Hematopoietic multipotent progenitor cell treated with erythropoietin and hydrocortisone succinate and interleukin-3 and kit ligand, for 17 days (in vitro differentiated cells): ENCODE results near the gene NCOA5.
"Not testable (repeated sequence)": the region's sequence is repeated elsewhere in the genome, so short reads cannot be mapped to it uniquely, and the experiment has no call there.

Source experiments
- DNase-seq: peaks from one replicate; pipeline ENCODE4 v3.0.0-alpha.2; 2015; ENCODE audit warnings: low spot score

NCOA5 gene

DNA sequence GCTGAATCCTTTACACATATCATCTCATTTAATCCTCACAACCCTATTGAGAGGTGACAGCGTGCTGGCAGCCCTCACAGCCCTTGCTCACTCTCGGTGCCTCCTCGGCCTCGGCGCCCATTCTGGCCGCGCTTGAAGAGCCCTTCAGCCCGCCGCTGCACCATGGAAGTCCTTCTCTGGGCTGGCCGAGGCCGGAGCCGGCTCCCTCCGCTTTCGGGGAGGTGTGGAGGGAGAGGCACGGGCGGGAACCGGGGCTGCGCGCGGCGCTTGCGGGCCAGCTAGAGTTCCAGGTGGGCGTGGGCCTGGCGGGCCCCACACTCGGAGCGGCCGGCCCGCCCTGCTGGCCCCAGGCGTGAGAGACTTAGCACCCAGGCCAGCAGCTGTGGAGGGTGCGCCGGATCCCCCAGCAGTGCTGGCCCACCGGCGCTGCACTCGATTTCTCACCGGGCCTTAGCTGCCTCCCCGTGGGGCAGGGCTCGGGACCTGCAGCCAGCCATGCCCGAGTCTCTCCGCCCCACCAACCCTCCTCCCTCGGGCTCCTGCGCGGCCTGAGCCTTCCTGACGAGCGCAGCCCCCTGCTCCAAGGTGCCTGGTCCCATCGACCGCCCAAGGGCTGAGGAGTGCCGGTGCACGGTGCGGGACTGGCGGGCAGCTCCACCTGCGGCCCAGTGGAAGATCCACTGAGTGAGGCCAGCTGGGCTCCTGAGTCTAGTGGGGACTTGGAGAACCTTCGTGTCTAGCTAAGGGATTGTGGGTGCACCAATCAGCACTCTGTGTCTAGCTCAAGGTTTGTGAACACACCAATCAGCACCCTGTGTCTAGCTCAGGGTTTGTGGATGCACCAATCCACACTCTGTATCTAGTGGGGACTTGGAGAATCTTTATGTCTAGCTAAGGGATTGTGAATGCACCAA lies 2.1 kb upstream of the NCOA5 start:
- DNase-seq, result not testable (repeated sequence)

DNA sequence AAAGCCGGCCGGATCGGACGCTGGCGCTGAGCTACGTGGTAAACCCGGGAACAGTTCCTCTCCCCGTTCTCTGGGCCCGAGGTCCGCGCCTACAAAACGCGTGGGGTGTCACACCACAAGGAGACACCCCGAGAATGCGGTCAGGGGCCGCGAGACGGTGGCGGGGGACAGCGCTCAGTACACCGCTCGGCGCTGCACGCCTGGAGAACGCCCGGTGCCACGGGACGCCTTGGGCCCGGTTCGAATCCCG lies 670 bp downstream of the NCOA5 start:
- DNase-seq, result no peak

DNA sequence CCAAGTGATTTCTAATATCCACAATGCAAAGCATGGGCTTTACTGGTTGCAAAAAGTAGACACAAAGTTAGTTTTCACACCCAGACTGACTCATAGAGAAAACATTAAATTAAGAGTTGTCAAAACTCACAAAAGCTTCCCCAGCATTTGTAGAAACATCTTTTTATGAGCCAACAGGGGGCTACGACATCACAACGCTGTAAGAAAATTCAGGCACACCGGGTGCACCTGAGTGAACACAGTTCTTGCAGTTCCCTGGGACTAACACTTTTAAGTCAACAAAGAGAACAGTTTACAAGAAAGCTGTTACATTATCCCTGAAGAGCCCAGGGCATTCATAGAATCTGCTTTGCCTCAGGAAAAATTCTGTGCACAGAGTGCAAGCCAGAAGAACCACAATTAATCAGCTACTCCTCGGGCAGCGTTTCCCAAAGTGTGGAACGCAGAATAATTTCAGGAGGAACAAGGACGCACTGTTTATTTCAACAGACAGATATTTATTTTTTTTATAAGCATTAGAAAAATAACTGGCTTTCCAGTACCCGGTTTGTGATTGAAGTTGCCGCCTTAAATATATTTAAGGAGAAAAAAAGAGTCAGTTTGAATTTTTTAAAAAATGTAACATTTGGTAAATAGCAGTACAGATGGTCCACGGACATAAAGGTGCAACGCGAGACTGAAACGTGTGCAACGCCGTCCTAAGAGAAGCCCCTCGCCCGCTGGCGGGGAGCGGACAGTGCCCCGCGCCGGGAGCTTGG lies 1.2 kb downstream of the NCOA5 start:
- no peak for DNase-seq

DNA sequence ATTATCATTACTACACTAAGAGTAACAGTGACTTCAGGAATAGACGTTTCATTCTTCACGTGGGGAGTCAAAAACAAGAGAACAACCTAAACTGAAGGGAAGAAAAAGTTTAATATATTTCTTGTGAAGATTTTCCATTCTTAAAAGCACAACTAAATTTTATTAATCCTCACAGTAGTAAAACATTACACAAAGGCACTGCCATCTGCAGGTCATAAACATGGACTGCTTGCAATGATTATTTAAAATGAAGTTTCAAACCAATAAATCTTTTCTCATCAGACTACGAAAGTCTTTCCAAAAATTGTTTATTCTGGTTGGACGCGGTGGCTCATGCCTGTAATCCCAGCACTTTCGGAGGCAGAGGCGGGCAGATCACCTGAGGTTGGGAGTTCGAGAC lies 2.6 kb downstream of the NCOA5 start:
- DNase-seq, result no peak

DNA sequence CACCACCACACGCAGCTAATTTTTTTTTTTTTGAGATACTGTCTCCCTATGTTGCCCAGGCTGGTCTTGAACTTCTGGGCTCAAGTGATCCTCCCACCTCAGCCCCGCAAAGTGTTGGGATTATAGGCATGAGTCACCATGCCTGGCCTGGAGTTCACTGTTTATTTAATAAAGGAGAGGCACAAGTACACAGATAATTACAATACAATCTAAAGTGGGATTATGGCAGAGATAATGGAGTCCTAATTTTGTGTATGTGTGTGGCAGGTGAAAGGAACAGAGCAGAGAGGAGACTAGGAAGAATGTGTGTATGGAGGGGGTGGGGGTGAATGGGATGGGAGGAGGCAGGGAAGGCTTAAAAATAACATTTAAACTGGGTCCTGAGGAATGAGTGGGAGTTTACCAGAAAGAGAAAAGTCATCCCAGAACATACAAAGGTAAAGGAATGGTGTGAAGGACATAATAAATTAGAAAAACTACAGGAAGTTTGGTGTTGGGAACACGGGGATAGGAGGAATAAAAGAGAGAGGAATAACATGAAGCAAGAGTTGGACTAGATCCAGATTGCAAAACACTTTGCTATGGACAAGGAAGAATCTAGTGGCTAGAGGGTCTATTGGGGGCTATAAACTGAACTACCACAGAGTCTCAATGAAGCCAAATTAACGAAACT lies 4.4 kb downstream of the NCOA5 start:
- DNase-seq, result no peak

DNA sequence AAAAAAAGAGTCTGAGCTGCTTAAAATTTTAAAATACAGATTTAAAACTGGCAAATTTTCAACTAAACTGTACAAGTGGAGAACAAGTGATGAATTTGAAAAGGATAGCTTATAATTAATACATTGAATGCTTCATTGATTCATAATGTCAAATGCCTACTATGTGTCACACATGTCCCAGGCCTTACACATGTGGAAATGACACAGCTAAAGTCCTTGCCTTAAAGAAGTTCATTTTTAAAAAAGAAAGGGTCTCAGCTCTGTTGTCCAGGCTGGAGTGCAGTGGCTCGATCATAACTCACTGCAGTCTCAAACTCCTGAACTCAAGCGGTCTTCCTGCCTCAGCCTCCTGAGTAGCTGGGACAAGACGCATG lies 5.0 kb downstream of the NCOA5 start:
- DNase-seq, result no peak

DNA sequence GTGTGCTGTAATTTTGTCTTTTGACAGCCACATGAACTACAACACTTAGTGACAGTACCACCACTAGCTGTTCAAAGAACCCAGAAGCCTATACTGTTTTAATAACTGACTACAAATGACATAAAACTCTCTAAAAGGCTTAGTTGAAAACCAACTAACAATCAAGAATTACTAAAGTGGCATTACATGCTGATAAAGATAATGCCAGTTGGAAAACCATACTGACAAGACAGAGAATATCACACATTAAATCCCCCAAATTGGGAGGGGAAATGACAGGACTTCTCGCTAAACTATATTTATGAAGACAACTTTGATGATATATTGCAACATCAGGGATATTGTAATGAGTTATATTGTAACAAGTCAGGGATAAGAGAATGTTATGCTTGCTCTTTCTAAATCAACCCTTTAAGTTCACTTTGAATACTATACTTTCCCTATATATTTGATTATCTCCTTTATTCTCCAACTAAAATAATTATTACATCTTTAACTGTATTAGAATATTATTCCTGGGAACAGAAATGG lies 6.2 kb downstream of the NCOA5 start:
- DNase-seq, result no peak

DNA sequence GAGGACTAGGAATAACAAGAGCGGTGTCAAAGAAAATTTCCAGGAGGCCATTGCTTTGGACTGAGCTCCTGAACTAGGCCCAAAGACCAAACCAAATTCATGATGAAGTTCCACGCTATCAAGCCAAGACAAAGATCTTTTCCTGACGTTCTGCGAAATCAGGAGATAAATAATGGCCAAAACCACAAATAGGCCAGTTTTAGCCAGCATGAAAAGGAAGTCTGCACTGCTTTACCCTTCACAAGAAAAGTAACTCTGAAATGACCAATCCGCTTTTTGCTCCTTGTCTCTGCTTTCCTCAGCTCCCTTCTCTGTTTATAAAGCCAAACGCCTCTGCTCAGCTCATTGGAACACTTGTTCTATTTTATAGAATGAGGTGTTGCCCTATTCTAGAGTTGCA lies 6.7 kb downstream of the NCOA5 start:
- DNase-seq, result no peak

DNA sequence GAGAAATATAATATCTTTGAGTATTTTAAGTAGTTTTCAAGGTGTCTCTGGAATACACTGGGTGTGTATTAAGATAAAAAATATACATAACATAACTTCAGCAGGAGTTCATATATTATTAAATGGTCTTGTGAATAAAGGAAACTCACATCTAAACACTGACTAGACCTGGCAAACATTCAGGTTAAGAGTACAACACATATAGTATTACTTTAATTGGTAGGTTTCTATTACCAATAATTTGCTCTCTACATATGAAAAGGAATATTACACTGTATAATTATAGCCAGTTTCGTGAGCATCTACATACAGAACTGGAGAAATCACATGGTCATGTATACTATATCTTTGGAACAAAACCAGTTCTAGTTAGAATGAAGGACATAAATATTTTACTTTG lies 8.7 kb downstream of the NCOA5 start:
- no peak for DNase-seq

DNA sequence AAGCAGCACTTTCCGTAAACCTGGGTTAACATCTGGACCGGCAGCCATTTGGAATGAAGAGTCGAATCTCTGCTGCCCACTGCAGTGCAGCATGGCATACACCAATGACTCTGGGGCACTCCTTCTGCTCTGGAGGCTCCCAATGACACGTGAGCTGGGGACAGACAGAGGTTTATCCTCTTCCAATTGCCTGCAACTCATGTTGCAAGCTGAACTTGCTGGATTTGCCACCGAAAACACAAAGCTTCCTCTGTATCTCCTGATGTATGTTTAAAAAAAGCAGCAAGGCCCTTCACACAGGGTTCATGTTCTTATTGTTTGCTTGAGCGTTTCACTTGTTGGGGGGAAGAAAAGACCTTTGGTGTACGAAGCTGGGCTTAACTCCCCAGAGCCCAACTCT lies 10.8 kb downstream of the NCOA5 start:
- no peak for DNase-seq

DNA sequence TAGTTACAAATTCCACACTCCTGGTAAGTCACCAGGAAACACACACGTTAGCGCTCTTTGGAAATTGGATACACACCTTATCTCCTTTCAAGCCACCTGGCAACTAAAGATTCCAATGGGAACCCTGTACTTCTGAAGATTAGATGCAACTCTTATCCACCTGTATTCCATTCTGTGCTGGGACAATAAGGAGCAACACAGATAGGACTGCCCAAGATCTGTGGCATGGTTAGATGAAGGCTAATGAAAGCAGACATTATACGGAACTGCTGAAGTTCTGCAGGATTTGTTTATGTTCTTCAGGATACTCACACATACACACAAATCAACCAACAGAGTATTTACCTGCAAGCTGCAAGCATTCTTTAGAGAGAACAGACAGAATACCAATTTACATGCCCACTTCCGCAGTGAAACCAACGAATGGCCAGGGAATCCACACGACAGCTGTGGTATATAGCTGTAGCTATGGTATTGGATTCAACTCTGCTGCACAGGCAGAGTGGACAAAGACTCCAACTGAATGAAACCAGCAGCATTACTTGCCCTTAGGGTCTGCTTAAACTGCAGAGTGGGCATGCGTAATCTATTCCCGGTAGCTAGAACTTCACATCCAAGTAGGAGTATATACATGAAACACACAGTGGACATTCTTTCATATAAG lies 12.0 kb downstream of the NCOA5 start:
- no peak for DNase-seq

DNA sequence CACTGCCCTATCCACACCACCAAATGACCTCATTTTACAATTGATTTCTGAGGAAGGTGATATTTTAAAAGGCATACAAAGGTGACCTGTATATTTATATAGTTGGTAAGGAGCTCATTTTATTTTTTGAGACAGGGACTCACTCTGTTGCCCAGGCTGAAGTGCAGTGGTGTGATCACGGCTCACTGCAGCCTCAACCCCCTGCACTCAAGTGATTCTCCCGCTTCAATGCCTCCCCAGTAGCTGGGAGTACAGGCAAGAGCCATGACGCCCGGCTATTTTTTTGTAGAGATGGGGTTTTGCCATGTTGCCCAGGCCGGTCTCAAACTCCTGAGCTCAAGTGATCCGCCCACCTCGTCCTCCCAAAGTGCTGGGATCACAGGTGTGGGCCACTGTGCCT lies 13.0 kb downstream of the NCOA5 start:
- DNase-seq, result no peak

DNA sequence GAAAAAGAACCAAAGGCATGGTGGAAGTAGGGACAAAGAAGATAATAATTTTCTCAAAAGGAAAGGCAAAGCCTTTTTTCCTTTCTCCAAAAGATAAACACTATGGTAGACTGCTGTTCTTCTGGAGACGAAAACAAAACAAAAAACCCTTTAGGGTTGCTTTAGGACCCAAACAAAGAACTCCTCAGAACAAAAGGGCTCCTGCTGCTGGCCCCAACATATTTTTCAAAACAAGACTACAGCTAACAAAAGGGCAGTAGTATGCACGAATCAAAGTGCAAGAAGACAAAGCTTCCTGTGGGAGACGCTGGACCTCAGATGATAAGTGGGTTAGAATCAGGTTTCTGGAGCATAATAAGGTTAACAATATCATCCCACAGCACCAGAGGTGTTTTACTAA lies 15.8 kb downstream of the NCOA5 start:
- no peak for DNase-seq

DNA sequence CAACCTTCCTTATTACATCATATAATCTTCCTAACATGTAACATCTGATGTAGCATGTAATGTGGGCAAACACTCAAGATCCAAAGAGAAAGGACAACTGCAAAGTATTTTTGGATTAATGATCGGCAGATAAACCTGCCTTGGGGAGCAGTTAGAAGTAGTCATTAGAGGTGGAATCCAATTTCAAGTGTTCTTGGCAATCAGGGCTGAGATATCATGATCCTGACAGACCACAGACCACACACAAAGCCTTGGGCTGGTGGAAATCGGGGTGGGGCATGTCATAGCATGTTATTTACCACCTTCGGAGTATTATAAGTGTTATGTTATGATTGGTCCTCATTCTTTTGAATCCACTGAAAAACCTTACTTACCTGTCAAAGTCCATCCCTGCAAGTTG lies 16.3 kb downstream of the NCOA5 start:
- no peak for DNase-seq

DNA sequence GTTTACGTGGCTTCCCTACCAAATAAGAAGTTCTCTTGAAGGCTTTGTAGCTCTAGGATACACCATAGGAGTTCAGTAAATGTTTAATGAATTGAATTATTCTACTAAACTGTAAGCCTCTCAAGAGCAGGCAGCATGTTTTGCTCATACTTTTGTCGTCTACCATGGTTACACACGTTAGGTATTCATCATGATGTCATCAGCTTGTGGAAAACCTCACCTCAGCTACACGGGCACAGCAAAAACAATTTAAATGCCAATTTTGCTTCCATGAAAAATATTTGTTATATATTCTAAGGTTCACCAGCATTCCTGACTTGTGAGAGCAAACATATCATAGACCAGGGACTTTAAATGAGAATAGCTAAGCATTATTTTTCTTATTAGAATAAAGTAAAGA lies 16.7 kb downstream of the NCOA5 start:
- no peak for DNase-seq

DNA sequence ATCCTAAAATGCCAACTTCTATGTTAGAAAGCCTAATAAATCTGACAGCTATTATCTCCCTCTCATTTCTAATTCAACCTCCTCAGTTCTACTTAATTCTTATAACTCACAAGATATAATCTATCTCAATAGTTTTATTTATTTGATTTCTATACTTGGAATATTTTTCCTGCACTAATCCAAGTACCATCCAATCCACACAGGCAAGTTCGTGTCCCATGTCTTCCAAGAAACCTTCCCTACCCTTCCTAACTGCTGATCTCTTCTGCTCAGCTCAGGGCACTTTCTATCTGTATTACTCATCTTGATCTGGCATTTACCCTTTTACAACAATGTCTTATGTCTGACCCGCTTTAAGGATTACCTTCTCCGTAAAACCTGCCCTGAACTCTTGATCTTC lies 18.2 kb downstream of the NCOA5 start:
- DNase-seq, result no peak

DNA sequence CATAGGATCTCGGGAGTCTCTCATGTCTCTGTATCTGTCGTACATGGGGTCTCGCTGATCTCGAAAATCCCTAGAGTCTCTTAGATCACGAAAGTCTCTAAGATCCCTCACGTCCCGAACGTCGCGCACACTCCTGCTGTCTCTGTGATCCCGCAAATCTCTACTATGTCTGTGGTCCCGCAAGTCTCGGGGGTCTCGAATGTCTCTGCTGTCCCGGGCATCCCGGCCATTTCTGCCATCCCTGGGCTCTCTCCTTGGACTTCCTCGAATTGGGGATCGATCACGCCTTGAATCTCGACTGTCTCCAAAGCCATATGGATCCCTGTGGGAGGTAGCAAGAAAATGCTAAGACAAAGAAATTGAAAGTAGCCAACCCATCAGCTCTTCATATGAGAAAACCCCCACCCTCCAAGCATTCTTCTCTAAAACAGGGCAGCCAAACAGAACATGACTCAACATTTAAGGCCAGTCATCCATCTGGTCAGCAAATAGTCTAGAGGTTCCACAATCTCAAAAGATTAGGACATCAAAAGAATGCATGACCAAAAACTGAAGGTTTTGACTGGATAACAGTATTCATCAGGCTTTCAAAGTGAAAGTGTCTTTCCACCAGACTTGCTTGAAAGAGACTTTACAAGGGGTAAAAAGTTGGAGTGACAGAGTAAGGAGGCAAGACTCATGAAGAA lies 19.4 kb downstream of the NCOA5 start:
- DNase-seq, result no peak

DNA sequence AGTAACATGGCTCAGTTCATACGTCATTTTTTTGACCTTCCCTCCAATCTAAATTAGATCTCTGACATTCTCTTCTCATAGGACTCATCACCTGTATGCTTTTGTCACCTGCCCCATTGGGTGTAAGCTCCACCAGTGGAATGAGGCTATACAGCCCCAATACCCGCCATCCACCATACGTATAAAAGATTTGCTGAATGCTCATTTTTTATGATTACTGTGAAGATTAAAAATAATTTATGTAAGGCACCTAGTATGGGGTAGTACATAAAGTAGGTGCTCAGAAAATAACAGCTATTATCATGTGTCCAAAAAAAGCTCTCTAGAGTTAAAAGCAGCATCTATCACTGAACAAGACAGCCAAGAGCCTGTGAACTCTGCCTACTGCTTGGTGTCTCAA lies 24.1 kb downstream of the NCOA5 start:
- no peak for DNase-seq

DNA sequence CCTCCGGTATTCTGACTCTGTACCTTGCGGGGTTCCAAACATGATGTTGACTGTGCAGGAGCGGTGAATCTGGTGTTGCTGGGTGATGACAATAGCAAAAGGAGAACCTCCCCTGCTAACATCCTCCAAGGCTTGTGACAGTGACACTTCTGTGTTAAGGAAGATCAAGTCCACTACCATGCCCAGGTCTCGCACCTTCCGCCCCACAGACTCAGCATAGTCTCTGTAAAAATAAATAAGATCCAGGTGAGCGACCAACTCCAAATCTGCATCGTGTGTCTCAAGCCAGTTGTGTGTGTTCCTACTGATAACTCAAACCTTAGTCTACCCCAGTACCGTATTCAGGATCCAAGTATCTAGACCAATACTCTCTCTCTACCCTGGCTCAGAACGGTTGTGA lies 24.8 kb downstream of the NCOA5 start:
- no peak for DNase-seq

DNA sequence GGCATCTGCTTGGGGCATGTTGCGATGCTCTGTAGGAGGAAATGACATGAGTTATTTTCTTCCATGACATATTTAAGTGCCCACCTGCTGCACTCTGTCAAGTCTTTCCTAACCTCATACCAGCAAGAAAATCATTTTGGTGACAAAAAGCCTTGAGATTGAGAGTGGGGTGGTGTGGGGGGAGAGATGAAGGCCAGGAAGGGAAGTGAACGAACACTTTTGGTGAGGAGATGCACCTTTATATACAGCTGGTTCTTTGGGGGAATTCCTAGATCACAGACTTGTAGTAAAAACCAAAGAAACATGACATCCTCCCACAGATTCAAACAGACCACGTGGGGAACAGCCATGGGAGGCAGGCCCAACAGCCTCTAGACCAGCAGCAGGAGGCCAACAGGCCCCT lies 26.1 kb downstream of the NCOA5 start:
- no peak for DNase-seq

DNA sequence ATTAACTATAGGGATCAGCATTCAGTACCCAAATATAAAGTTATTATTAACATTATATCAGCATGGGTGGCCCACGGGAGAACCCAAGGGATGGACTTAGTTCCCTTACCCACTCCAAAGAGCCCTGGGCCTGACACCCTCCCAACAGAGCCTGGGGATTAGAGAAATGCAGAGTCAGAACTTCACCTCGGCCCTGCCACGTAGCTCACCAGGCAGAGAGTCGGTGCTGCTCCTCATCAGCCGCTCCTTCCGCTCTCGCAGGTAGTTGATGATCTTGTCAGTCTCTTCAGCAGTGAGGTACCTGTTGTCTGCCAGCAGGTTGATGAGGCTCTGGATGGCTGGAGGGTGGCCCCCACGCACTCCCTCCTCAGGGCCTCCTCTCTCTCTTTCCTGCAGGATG lies 26.6 kb downstream of the NCOA5 start:
- DNase-seq, result no peak

DNA sequence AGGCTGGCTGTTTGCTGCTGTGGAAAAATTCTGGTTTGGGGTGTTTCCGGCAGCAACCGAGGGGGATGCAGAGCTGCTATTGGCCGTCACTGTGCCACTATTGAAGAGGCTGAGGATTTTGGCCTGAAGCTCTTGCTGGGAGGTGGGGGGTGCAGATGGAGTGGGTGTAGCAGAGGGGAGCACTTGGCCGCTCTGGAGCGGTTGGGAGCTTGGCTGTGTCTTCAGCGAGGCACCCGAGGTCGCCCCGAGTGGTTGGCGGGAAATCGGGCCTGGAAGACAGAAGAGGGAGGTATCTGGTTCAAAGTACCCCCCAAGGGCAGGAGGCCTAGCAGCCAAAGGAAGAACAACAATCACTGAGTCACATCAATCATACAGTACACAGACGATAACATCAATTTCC lies 27.1 kb downstream of the NCOA5 start:
- DNase-seq, result no peak
